Measurements from ENCODE around the gene MKRN2OS. TPM values are rescaled to one million over a fixed set of nuclear protein-coding genes. Genes with fewer than 3 reads are reported as not detected.

Gene MKRN2OS
- polyA plus RNA-seq, 2 donors, result 6.0 to 9.0 TPM

GRCh38 chr3:12584083-12584482 is 38.8 kb upstream of the MKRN2OS start:
- no peaks in the 10 kb centered on the region for H3K9me3 ChIP-seq (ENCODE audit: control insufficient read depth in 2 of 2, insufficient read depth in 1 of 2, low read depth in 1 of 2, low read length in 1 of 2)
- 95 to 97% methylated on average over 2 of the region's 2 CpGs for WGBS, 2 donors
- H3K27ac ChIP-seq (ENCODE audit: low read depth in 2 of 2, low read length in 1 of 2), result no peak overlapping the region
- peaks cover 2 to 3% of the 10 kb centered on the region in 2 donors for H3K4me1 ChIP-seq (ENCODE audit: control insufficient read depth in 2 of 2, insufficient read depth in 2 of 2, low read length in 1 of 2)
- H3K4me3 ChIP-seq (ENCODE audit: low read depth in 1 of 2, low read length in 2 of 2), result no peak overlapping the region
- H3K36me3 ChIP-seq (ENCODE audit: control insufficient read depth in 2 of 2, insufficient read depth in 2 of 2, low read length in 1 of 2), result peaks cover 24 to 46% of the 10 kb centered on the region in 2 donors
- H3K27me3 ChIP-seq (ENCODE audit: control insufficient read depth in 1 of 2, insufficient read depth in 2 of 2, low read length in 2 of 2), result no peaks in the 10 kb centered on the region

GRCh38 chr3:12583280-12583679 is 38.0 kb upstream of the MKRN2OS start:
- Histone ChIP-seq H3K36me3 (ENCODE audit: control insufficient read depth in 2 of 2, insufficient read depth in 2 of 2, low read length in 1 of 2) (peaks cover 24 to 43% of the 10 kb centered on the region in 2 donors), H3K9me3 (ENCODE audit: control insufficient read depth in 2 of 2, insufficient read depth in 1 of 2, low read depth in 1 of 2, low read length in 1 of 2) (no peaks in the 10 kb centered on the region), H3K27ac (ENCODE audit: low read depth in 2 of 2, low read length in 1 of 2) (no peak overlapping the region), H3K27me3 (ENCODE audit: control insufficient read depth in 1 of 2, insufficient read depth in 2 of 2, low read length in 2 of 2) (no peaks in the 10 kb centered on the region), H3K4me3 (ENCODE audit: low read depth in 1 of 2, low read length in 2 of 2) (no peak overlapping the region), H3K4me1 (ENCODE audit: control insufficient read depth in 2 of 2, insufficient read depth in 2 of 2, low read length in 1 of 2) (peaks cover 2 to 3% of the 10 kb centered on the region in 2 donors)

DNA sequence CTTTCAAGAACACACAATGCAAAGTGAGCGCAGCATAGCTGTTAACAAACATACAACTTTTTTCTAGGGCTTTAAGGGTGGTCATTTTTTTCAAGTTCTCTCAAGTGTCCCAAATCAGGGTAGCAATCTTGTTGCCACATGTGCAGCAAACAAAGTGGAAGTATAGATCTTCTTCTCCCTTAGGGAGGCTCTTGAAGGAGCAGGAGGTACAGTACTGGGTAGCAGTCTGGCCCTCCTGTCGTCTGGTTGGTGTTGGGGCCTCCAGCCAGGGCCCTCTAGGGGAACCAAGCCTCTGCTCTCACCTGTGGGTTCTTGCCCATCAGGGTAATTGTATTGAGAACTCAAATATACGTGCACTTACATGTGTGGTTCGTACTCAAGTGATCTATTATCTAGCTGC is 37.4 kb upstream of the MKRN2OS start:
- Histone ChIP-seq H3K4me3 (ENCODE audit: low read depth in 1 of 2, low read length in 2 of 2) (no peak overlapping the region), H3K27ac (ENCODE audit: low read depth in 2 of 2, low read length in 1 of 2) (no peak overlapping the region), H3K27me3 (ENCODE audit: control insufficient read depth in 1 of 2, insufficient read depth in 2 of 2, low read length in 2 of 2) (no peaks in the 10 kb centered on the region), H3K9me3 (ENCODE audit: control insufficient read depth in 2 of 2, insufficient read depth in 1 of 2, low read depth in 1 of 2, low read length in 1 of 2) (no peaks in the 10 kb centered on the region), H3K36me3 (ENCODE audit: control insufficient read depth in 2 of 2, insufficient read depth in 2 of 2, low read length in 1 of 2) (peaks cover 22 to 43% of the 10 kb centered on the region in 2 donors), H3K4me1 (ENCODE audit: control insufficient read depth in 2 of 2, insufficient read depth in 2 of 2, low read length in 1 of 2) (peaks cover under 1 to 2% of the 10 kb centered on the region in 2 donors)
- 72 to 74% methylated on average over 4 of the region's 4 CpGs for WGBS, 2 donors

DNA sequence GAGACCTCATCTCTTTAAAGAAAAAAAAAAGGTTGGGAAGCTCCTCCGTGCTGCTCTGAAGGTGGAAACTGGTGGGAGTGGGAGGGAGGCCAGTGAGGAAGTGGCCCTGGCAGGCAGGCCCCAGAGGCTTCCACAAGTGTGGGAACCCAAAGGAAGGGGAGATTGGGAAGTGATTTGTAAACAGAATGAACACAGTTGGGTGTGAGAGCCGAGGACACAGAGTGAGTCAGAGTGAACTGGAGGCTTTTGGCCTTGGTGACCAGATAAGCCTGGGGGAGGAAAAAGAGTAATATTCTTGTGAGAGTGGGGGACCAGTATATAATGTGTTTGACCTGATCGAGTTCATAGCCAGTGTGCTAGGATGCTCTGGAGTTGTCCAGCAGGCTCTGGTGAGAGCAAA is 34.6 kb upstream of the MKRN2OS start:
- no peaks in the 10 kb centered on the region for H3K9me3 ChIP-seq (ENCODE audit: control insufficient read depth in 2 of 2, insufficient read depth in 1 of 2, low read depth in 1 of 2, low read length in 1 of 2)
- no peaks in the 10 kb centered on the region for H3K27me3 ChIP-seq (ENCODE audit: control insufficient read depth in 1 of 2, insufficient read depth in 2 of 2, low read length in 2 of 2)
- peaks cover 0 to 2% of the 10 kb centered on the region in 2 donors for H3K4me1 ChIP-seq (ENCODE audit: control insufficient read depth in 2 of 2, insufficient read depth in 2 of 2, low read length in 1 of 2)
- H3K27ac ChIP-seq (ENCODE audit: low read depth in 2 of 2, low read length in 1 of 2), result peak overlapping the region in 1 of 2 donors; percentile 35
- H3K4me3 ChIP-seq (ENCODE audit: low read depth in 1 of 2, low read length in 2 of 2), result no peak overlapping the region
- 49 to 54% methylated on average over 3 of the region's 3 CpGs for WGBS, 2 donors
- H3K36me3 ChIP-seq (ENCODE audit: control insufficient read depth in 2 of 2, insufficient read depth in 2 of 2, low read length in 1 of 2), result peaks cover 20 to 45% of the 10 kb centered on the region in 2 donors

DNA sequence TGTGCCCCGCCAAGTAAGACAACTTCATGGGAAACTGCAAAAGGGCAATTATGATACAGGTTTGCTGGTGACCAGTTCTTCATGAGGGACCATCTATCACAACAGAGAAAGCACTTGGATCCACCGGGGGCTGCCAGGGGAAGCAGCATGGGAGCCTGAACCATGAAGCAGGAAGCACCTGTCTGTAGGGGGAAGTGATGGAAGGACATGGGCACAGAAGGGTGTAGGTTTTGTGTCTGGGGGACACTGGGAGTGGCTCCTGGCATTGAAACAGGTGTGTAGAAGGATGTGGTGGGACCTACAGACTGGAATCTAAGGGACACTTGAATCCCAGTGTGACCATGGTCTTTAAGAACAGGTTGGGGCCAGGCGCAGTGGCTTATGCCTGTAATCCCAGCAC is 34.2 kb upstream of the MKRN2OS start:
- peaks cover 0 to 2% of the 10 kb centered on the region in 2 donors for H3K4me1 ChIP-seq (ENCODE audit: control insufficient read depth in 2 of 2, insufficient read depth in 2 of 2, low read length in 1 of 2)
- H3K27ac ChIP-seq (ENCODE audit: low read depth in 2 of 2, low read length in 1 of 2), result no peak overlapping the region
- H3K27me3 ChIP-seq (ENCODE audit: control insufficient read depth in 1 of 2, insufficient read depth in 2 of 2, low read length in 2 of 2), result no peaks in the 10 kb centered on the region
- no peaks in the 10 kb centered on the region for H3K9me3 ChIP-seq (ENCODE audit: control insufficient read depth in 2 of 2, insufficient read depth in 1 of 2, low read depth in 1 of 2, low read length in 1 of 2)
- peaks cover 20 to 45% of the 10 kb centered on the region in 2 donors for H3K36me3 ChIP-seq (ENCODE audit: control insufficient read depth in 2 of 2, insufficient read depth in 2 of 2, low read length in 1 of 2)
- 87 to 89% methylated on average over 3 of the region's 3 CpGs for WGBS, 2 donors
- H3K4me3 ChIP-seq (ENCODE audit: low read depth in 1 of 2, low read length in 2 of 2), result no peak overlapping the region

GRCh38 chr3:12578742-12579141 is 33.4 kb upstream of the MKRN2OS start:
- H3K27me3 ChIP-seq (ENCODE audit: control insufficient read depth in 1 of 2, insufficient read depth in 2 of 2, low read length in 2 of 2), result no peaks in the 10 kb centered on the region
- no peak overlapping the region for H3K4me3 ChIP-seq (ENCODE audit: low read depth in 1 of 2, low read length in 2 of 2)
- peaks cover 0 to 2% of the 10 kb centered on the region in 2 donors for H3K4me1 ChIP-seq (ENCODE audit: control insufficient read depth in 2 of 2, insufficient read depth in 2 of 2, low read length in 1 of 2)
- no peaks in the 10 kb centered on the region for H3K9me3 ChIP-seq (ENCODE audit: control insufficient read depth in 2 of 2, insufficient read depth in 1 of 2, low read depth in 1 of 2, low read length in 1 of 2)
- 73 to 78% methylated on average over 2 of the region's 2 CpGs for WGBS, 2 donors
- H3K36me3 ChIP-seq (ENCODE audit: control insufficient read depth in 2 of 2, insufficient read depth in 2 of 2, low read length in 1 of 2), result peaks cover 18 to 42% of the 10 kb centered on the region in 2 donors
- H3K27ac ChIP-seq (ENCODE audit: low read depth in 2 of 2, low read length in 1 of 2), result no peak overlapping the region

DNA sequence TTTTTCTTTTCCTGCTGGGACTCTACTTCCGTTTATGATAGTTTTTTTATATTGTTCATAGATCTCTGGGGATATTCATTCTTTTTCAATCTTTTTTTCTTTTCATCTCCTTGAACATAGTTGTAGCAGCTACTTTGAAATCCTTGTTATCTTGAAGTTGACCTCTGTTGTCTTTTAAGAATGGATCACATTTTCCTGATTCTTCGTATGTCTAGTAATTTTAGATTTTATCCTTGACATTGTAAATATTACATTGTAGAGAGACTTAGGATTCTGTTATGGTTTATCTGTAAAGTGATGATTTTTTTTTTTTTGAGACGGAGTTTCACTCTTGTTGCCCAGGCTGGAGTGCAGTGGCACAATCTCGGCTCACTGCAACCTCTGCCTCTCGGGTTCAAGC is 32.1 kb upstream of the MKRN2OS start:
- Histone ChIP-seq H3K27me3 (ENCODE audit: control insufficient read depth in 1 of 2, insufficient read depth in 2 of 2, low read length in 2 of 2) (no peaks in the 10 kb centered on the region), H3K36me3 (ENCODE audit: control insufficient read depth in 2 of 2, insufficient read depth in 2 of 2, low read length in 1 of 2) (peaks cover 12 to 41% of the 10 kb centered on the region in 2 donors), H3K4me1 (ENCODE audit: control insufficient read depth in 2 of 2, insufficient read depth in 2 of 2, low read length in 1 of 2) (peaks cover 0 to 2% of the 10 kb centered on the region in 2 donors), H3K27ac (ENCODE audit: low read depth in 2 of 2, low read length in 1 of 2) (no peak overlapping the region), H3K4me3 (ENCODE audit: low read depth in 1 of 2, low read length in 2 of 2) (no peak overlapping the region), H3K9me3 (ENCODE audit: control insufficient read depth in 2 of 2, insufficient read depth in 1 of 2, low read depth in 1 of 2, low read length in 1 of 2) (no peaks in the 10 kb centered on the region)
- 95 to 96% methylated on average over 5 of the region's 5 CpGs for WGBS, 2 donors

GRCh38 chr3:12574661-12575060 is 29.4 kb upstream of the MKRN2OS start:
- Histone ChIP-seq H3K36me3 (ENCODE audit: control insufficient read depth in 2 of 2, insufficient read depth in 2 of 2, low read length in 1 of 2) (peaks cover 29 to 39% of the 10 kb centered on the region in 2 donors), H3K9me3 (ENCODE audit: control insufficient read depth in 2 of 2, insufficient read depth in 1 of 2, low read depth in 1 of 2, low read length in 1 of 2) (no peaks in the 10 kb centered on the region), H3K27ac (ENCODE audit: low read depth in 2 of 2, low read length in 1 of 2) (no peak overlapping the region), H3K27me3 (ENCODE audit: control insufficient read depth in 1 of 2, insufficient read depth in 2 of 2, low read length in 2 of 2) (no peaks in the 10 kb centered on the region), H3K4me1 (ENCODE audit: control insufficient read depth in 2 of 2, insufficient read depth in 2 of 2, low read length in 1 of 2) (peaks cover 0 to 2% of the 10 kb centered on the region in 2 donors), H3K4me3 (ENCODE audit: low read depth in 1 of 2, low read length in 2 of 2) (no peak overlapping the region)
- 62 to 69% methylated on average over 7 of the region's 7 CpGs for WGBS, 2 donors

DNA sequence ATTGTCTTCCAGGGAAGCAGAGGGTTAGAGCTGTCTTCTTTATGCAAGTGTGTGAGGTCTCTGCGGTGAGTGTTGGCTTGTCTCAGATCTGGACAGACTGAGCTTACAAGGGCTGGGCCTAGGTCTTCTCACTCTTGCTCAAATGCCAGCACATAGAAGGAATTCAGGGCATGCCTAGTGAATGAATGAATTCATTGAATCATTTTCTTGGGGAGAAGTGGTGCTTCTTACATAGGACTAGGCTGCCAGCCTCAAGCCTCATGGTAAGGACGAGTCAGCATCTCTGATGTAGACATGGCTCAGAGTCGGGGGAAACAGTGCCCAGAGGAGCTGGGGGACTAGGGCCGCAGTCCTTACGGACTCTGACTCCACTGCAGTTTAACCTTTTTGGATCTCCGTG is 28.8 kb upstream of the MKRN2OS start:
- Histone ChIP-seq H3K36me3 (ENCODE audit: control insufficient read depth in 2 of 2, insufficient read depth in 2 of 2, low read length in 1 of 2) (peaks cover 29 to 38% of the 10 kb centered on the region in 2 donors), H3K9me3 (ENCODE audit: control insufficient read depth in 2 of 2, insufficient read depth in 1 of 2, low read depth in 1 of 2, low read length in 1 of 2) (no peaks in the 10 kb centered on the region), H3K27me3 (ENCODE audit: control insufficient read depth in 1 of 2, insufficient read depth in 2 of 2, low read length in 2 of 2) (no peaks in the 10 kb centered on the region), H3K27ac (ENCODE audit: low read depth in 2 of 2, low read length in 1 of 2) (no peak overlapping the region), H3K4me3 (ENCODE audit: low read depth in 1 of 2, low read length in 2 of 2) (no peak overlapping the region), H3K4me1 (ENCODE audit: control insufficient read depth in 2 of 2, insufficient read depth in 2 of 2, low read length in 1 of 2) (no peaks in the 10 kb centered on the region)
- WGBS, 2 donors, result 95 to 97% methylated on average over 6 of the region's 6 CpGs

- H3K9me3 ChIP-seq (ENCODE audit: control insufficient read depth in 2 of 2, insufficient read depth in 1 of 2, low read depth in 1 of 2, low read length in 1 of 2), result no peaks in the 10 kb centered on the region
- no peaks in the 10 kb centered on the region for H3K27me3 ChIP-seq (ENCODE audit: control insufficient read depth in 1 of 2, insufficient read depth in 2 of 2, low read length in 2 of 2)
- H3K27ac ChIP-seq (ENCODE audit: low read depth in 2 of 2, low read length in 1 of 2), result no peak overlapping the region
- WGBS, 2 donors, result 94 to 95% methylated on average over 11 of the region's 11 CpGs
- H3K4me1 ChIP-seq (ENCODE audit: control insufficient read depth in 2 of 2, insufficient read depth in 2 of 2, low read length in 1 of 2), result no peaks in the 10 kb centered on the region
- peaks cover 29 to 38% of the 10 kb centered on the region in 2 donors for H3K36me3 ChIP-seq (ENCODE audit: control insufficient read depth in 2 of 2, insufficient read depth in 2 of 2, low read length in 1 of 2)
- H3K4me3 ChIP-seq (ENCODE audit: low read depth in 1 of 2, low read length in 2 of 2), result no peak overlapping the region
Observed at GRCh38 chr3:12571986-12572385, 26.7 kb upstream of the MKRN2OS start.
